Measurements from ENCODE around the gene CCDC112. TPM values are rescaled to one million over a fixed set of nuclear protein-coding genes. Genes with fewer than 3 reads are reported as not detected.
A peak's percentile ranks its signal among the peaks of the same experiment; 100 is the strongest.

CCDC112 gene
- total and polyA plus RNA-seq, 2 donors from 2014 or later: 3.8 to 6.5 TPM

DNA sequence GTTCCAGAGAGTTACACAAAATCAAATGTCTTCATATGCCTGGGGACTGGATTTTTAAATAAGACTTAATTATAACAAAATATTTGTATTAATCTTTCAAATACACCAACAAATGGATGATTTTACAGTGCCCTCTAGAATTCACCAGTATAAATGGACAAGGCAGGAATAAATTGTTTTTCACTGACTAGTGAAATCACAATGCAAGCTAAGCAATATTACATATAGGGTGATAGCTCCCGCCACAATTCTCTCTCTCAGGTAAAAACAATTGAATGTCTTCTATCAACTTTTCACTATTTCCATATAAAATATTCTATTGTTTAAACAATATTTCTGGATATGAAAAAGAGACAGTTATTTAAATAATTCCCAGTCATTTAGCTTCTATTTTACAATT is 8.0 kb upstream of the CCDC112 start:
- intact Hi-C loops (cut with DNase I): no loop called here
- Histone ChIP-seq H3K27ac (ENCODE audit: low read depth in 2 of 2, low read length in 2 of 2) (no peak overlapping the region), H3K4me1 (ENCODE audit: control insufficient read depth in 2 of 3, insufficient read depth in 2 of 3, low read depth in 1 of 3, low read length in 3 of 3) (no peaks in the 10 kb centered on the region), H3K9me3 (ENCODE audit: control insufficient read depth in 2 of 3, insufficient read depth in 1 of 3, low read length in 3 of 3) (no peaks in the 10 kb centered on the region), H3K4me3 (ENCODE audit: low read length in 3 of 3) (no peak overlapping the region), H3K27me3 (ENCODE audit: control insufficient read depth, insufficient read depth, low read length) (no peaks in the 10 kb centered on the region), H3K36me3 (ENCODE audit: control insufficient read depth in 2 of 3, insufficient read depth in 3 of 3, low read length in 3 of 3) (no peaks in the 10 kb centered on the region), H3K9ac (ENCODE audit: low read length in 3 of 3) (no peak overlapping the region)
- FAIRE-seq (no peak), DNase-seq (no peak)
- TF ChIP-seq CTCF (IDR thresholded peaks at IDR 0.05; ENCODE audit: borderline replicate concordance, extremely low read depth, insufficient read depth): no peak

DNA sequence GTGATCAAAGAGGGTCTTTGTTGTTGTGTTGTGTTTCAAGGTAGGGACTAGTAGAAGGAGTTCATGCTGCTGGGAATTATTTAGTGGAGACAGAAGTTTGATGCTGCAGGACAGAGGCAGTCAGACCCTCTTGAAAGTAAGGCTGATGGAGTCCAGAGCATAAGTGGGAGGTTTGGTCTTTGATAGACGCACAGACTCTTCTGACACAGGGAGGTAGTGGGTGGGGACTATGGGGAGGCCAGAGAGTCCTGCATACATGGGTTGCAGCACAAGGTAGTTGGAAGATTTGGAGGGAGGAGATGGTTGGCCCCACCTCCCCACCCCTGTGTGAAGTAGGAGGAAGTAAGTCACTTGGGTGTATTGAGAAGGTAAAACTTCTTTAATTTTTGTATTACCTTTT is 2.4 kb upstream of the CCDC112 start:
- Histone ChIP-seq H3K4me1 (ENCODE audit: control insufficient read depth in 2 of 3, insufficient read depth in 2 of 3, low read depth in 1 of 3, low read length in 3 of 3) (peaks cover 0 to 3% (median 0%) of the 10 kb centered on the region in 3 donors), H3K4me3 (ENCODE audit: low read length in 3 of 3) (no peak overlapping the region), H3K27me3 (ENCODE audit: control insufficient read depth, insufficient read depth, low read length) (no peaks in the 10 kb centered on the region), H3K9ac (ENCODE audit: low read length in 3 of 3) (no peak overlapping the region), H3K27ac (ENCODE audit: low read depth in 2 of 2, low read length in 2 of 2) (no peak overlapping the region), H3K36me3 (ENCODE audit: control insufficient read depth in 2 of 3, insufficient read depth in 3 of 3, low read length in 3 of 3) (no peaks in the 10 kb centered on the region), H3K9me3 (ENCODE audit: control insufficient read depth in 2 of 3, insufficient read depth in 1 of 3, low read length in 3 of 3) (no peaks in the 10 kb centered on the region)
- DNase-seq (no peak), FAIRE-seq (no peak)
- no peak for TF ChIP-seq CTCF (IDR thresholded peaks at IDR 0.05; ENCODE audit: borderline replicate concordance, extremely low read depth, insufficient read depth)
- intact Hi-C loops (cut with DNase I): no loop called here

DNA sequence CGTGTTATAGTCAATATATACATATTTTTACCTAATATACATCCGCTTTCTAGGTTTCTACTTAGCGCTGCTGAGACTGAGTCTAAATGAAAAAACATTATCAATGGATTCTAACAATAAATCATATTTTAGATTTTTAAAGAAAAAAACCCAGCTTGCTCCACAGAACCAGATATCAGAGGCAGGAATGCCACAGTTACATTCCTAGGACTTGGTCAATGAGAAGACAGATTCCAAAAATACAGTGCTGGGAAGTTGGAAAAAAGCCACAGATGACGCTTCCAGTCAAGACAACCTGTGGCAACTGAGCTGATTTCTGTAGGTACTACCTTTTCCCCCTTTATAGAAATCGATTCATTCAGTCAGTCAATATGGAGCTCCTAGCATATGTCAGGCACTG is 577 bp upstream of the CCDC112 start:
- Histone ChIP-seq H3K9me3 (ENCODE audit: control insufficient read depth in 2 of 3, insufficient read depth in 1 of 3, low read length in 3 of 3) (no peaks in the 10 kb centered on the region), H3K36me3 (ENCODE audit: control insufficient read depth in 2 of 3, insufficient read depth in 3 of 3, low read length in 3 of 3) (no peaks in the 10 kb centered on the region), H3K4me3 (ENCODE audit: low read length in 3 of 3) (no peak overlapping the region), H3K9ac (ENCODE audit: low read length in 3 of 3) (no peak overlapping the region), H3K27me3 (ENCODE audit: control insufficient read depth, insufficient read depth, low read length) (no peaks in the 10 kb centered on the region), H3K4me1 (ENCODE audit: control insufficient read depth in 2 of 3, insufficient read depth in 2 of 3, low read depth in 1 of 3, low read length in 3 of 3) (peaks cover 0 to 3% (median 0%) of the 10 kb centered on the region in 3 donors), H3K27ac (ENCODE audit: low read depth in 2 of 2, low read length in 2 of 2) (no peak overlapping the region)
- no peak for FAIRE-seq
- intact Hi-C loops (cut with DNase I): no loop called here
- no peak for TF ChIP-seq CTCF (IDR thresholded peaks at IDR 0.05; ENCODE audit: borderline replicate concordance, extremely low read depth, insufficient read depth)
- peak in 2 of 5 donors; percentile 22 to 31 for DNase-seq

DNA sequence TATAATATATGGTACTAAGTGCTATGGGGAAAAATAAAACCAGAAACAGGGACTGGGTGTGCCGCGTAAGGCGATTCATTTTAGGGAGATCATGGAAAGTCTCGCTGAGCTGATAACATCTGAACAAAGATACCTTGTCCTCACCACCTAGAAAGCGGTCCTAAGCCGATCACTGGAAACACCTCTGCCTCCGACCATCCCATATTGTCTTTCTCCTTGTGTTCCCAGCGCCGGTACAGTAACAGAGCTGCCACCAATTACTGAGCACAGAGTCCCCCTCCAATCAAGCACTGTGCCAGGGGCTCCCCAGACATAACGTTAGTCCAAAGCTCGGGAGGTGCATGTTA is 704 bp downstream of the CCDC112 start:
- Histone ChIP-seq H3K4me1 (ENCODE audit: control insufficient read depth in 2 of 3, insufficient read depth in 2 of 3, low read depth in 1 of 3, low read length in 3 of 3) (peaks cover 0 to 3% (median 0%) of the 10 kb centered on the region in 3 donors), H3K27ac (ENCODE audit: low read depth in 2 of 2, low read length in 2 of 2) (no peak overlapping the region), H3K9me3 (ENCODE audit: control insufficient read depth in 2 of 3, insufficient read depth in 1 of 3, low read length in 3 of 3) (no peaks in the 10 kb centered on the region), H3K9ac (ENCODE audit: low read length in 3 of 3) (peak overlapping the region in 2 of 3 donors; percentile 59 to 68), H3K27me3 (ENCODE audit: control insufficient read depth, insufficient read depth, low read length) (no peaks in the 10 kb centered on the region), H3K4me3 (ENCODE audit: low read length in 3 of 3) (peak overlapping the region; percentile 73 to 80 (median 76)), H3K36me3 (ENCODE audit: control insufficient read depth in 2 of 3, insufficient read depth in 3 of 3, low read length in 3 of 3) (no peaks in the 10 kb centered on the region)
- FAIRE-seq (no peak), DNase-seq (no peak)
- no peak for TF ChIP-seq CTCF (IDR thresholded peaks at IDR 0.05; ENCODE audit: borderline replicate concordance, extremely low read depth, insufficient read depth)
- intact Hi-C loops (cut with DNase I): no loop called here

All from kidney (tissue), 14 donors.